ENCODE data around the gene ZSCAN20. TPM values are rescaled to one million over a fixed set of nuclear protein-coding genes. Genes with fewer than 3 reads are reported as not detected.

The ZSCAN20 gene
- total RNA-seq, 4 donors from 2014 or later, result 6.9 to 9.4 (median 7.8) TPM

DNA sequence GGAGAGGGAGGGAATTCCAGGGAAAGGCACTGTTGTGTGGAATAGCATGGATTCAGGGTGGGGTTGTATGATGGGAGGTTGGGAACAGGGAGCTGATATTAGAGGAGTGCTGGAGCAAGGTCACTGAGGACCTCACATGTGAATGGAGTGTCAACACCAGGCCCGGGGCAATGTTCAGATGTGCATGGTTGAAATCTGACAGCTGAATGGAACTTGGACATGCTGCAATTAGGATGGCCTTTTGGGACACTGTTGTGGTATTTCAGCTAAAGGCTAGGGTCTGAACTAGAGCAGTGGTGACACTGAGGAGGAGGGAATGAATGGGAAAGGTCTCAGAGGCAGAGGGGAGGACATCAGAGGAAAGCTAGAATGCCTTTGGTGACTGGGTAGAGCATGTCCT is 25.0 kb downstream of the ZSCAN20 start:
- Histone ChIP-seq H3K36me3 (peaks cover 0 to 86% (median 8%) of the 10 kb centered on the region in 3 donors), H3K4me1 (no peaks in the 10 kb centered on the region), H3K4me3 (no peak overlapping the region), H3K27ac (no peak overlapping the region), H3K9me3 (peaks cover 0 to 73% (median 22%) of the 10 kb centered on the region in 4 donors), H3K27me3 (no peaks in the 10 kb centered on the region)
- 90 to 95% methylated on average over 1 of the region's 1 CpG for WGBS, 2 donors
- no peak for TF ChIP-seq EP300 (IDR thresholded peaks at IDR 0.05)
- TF ChIP-seq POLR2A (IDR thresholded peaks at IDR 0.05), result no peak
- TF ChIP-seq, protein P1, sequence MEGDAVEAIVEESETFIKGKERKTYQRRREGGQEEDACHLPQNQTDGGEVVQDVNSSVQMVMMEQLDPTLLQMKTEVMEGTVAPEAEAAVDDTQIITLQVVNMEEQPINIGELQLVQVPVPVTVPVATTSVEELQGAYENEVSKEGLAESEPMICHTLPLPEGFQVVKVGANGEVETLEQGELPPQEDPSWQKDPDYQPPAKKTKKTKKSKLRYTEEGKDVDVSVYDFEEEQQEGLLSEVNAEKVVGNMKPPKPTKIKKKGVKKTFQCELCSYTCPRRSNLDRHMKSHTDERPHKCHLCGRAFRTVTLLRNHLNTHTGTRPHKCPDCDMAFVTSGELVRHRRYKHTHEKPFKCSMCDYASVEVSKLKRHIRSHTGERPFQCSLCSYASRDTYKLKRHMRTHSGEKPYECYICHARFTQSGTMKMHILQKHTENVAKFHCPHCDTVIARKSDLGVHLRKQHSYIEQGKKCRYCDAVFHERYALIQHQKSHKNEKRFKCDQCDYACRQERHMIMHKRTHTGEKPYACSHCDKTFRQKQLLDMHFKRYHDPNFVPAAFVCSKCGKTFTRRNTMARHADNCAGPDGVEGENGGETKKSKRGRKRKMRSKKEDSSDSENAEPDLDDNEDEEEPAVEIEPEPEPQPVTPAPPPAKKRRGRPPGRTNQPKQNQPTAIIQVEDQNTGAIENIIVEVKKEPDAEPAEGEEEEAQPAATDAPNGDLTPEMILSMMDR (IDR thresholded peaks at IDR 0.05), result no peak
- no peak for DNase-seq (ENCODE audit: low spot score in 2 of 2)

DNA sequence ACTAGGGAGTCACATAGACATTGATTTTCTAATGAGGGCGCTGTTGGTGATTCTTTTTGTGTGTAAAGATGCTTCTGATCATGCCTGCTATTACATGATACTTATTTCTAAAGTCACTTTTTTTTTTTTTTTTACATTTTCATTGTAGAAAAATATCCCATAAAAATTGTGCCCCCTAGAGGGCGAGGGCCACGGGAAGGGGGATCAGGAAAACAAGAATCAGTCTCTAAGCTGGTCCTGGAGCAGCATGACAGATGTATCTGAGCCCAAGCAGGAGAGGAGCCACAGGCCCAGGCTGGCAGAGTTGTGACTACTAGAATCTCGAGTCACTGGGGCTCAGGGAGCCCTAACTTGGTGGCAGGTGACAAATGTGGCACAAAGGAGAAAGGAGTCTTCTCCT is 28.1 kb downstream of the ZSCAN20 start:
- Histone ChIP-seq H3K4me1 (no peaks in the 10 kb centered on the region), H3K27me3 (no peaks in the 10 kb centered on the region), H3K27ac (no peak overlapping the region), H3K36me3 (peaks cover 0 to 54% (median 0%) of the 10 kb centered on the region in 3 donors), H3K9me3 (peaks cover 0 to 43% (median 5%) of the 10 kb centered on the region in 4 donors), H3K4me3 (no peak overlapping the region)
- 62 to 67% methylated on average over 4 of the region's 4 CpGs for WGBS, 2 donors
- TF ChIP-seq EP300 (IDR thresholded peaks at IDR 0.05) (no peak), POLR2A (IDR thresholded peaks at IDR 0.05) (no peak)
- TF ChIP-seq, protein P1 (IDR thresholded peaks at IDR 0.05), result no peak
- no peak for DNase-seq (ENCODE audit: low spot score in 2 of 2)

DNA sequence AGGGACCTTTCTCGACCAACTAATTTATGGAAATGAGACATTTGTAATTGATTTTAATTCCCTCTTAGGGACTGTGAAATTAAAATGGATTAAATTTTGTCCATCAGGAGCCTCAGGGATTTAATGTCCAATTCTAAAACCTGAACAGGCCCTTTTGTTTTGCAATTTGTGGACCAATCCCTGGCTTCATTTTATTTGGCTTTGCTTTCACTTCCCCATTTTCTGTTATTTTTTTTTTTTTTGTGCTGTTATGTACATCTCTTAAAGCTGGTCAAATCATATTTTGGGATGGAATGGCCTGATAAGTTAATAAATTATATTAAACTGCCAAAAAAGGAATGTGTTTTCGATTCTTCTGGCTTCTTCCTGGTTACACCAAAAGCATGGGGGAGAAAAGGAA is 28.9 kb downstream of the ZSCAN20 start:
- no peak for DNase-seq (ENCODE audit: low spot score in 2 of 2)
- no peaks in the 10 kb centered on the region for H3K4me1 ChIP-seq
- WGBS, 2 donors, result 81 to 86% methylated on average over 2 of the region's 2 CpGs
- no peak overlapping the region for H3K4me3 ChIP-seq
- no peak overlapping the region for H3K27ac ChIP-seq
- H3K27me3 ChIP-seq, result no peaks in the 10 kb centered on the region
- no peak for TF ChIP-seq POLR2A (IDR thresholded peaks at IDR 0.05)
- TF ChIP-seq, protein P1 (IDR thresholded peaks at IDR 0.05), result no peak
- no peak for TF ChIP-seq EP300 (IDR thresholded peaks at IDR 0.05)
- peaks cover 0 to 36% (median under 1%) of the 10 kb centered on the region in 4 donors for H3K9me3 ChIP-seq
- H3K36me3 ChIP-seq, result peaks cover 0 to 47% (median 0%) of the 10 kb centered on the region in 3 donors

DNA sequence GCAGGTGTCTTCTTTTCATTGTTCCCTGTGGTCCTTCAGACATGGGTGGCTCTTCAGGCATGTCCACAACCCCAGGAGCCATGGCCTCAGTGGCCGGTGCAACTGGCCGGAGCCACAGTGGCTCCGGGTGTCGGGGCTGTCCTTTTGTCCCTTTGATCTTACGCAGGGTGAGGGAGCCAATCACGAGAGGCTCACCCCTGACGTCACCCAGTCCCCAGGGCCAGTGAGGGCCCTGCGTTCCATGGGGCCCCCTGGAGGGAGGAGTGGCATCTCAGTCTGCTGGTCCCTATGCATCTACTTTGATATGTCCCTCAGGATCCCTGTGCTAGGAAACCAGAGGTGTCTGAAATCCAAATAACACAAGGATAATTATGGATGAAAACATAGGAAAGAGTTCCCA is 29.3 kb downstream of the ZSCAN20 start:
- H3K4me1 ChIP-seq, result no peaks in the 10 kb centered on the region
- WGBS, 2 donors, result 81 to 82% methylated on average over 7 of the region's 8 CpGs
- no peak overlapping the region for H3K4me3 ChIP-seq
- DNase-seq (ENCODE audit: low spot score in 2 of 2), result no peak
- H3K27me3 ChIP-seq, result no peaks in the 10 kb centered on the region
- H3K27ac ChIP-seq, result no peak overlapping the region
- peaks cover 0 to 31% (median 0%) of the 10 kb centered on the region in 4 donors for H3K9me3 ChIP-seq
- peaks cover 0 to 42% (median 0%) of the 10 kb centered on the region in 3 donors for H3K36me3 ChIP-seq
- TF ChIP-seq EP300 (IDR thresholded peaks at IDR 0.05), result no peak
- TF ChIP-seq POLR2A (IDR thresholded peaks at IDR 0.05), result no peak
- TF ChIP-seq, protein P1 (IDR thresholded peaks at IDR 0.05), result no peak

DNA sequence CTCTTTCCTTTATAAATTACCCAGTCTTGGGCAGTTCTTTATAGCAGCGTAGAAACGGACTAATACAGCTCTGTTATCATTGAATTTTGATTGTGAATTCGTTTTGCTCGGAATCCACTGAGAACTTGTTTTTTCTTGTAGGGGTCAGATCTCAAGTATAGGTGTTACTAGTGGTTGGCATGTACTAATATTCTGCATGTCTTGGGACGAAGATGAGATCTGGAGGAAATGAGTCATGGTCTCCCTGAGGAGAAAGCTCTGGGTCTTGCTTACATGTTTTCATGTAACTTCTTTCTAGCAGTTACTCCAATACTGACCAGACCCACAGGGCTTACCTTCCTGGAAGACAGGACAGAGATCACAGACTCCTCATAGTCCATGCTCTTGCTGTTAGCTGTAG is 30.3 kb downstream of the ZSCAN20 start:
- 66 to 91% methylated on average over 5 of the region's 5 CpGs for WGBS, 2 donors

More for the DNA sequence above, 30.3 kb downstream of the ZSCAN20 start:
- Histone ChIP-seq H3K36me3 (peaks cover 0 to 33% (median 0%) of the 10 kb centered on the region in 3 donors), H3K27me3 (no peaks in the 10 kb centered on the region), H3K9me3 (peaks cover 0 to 26% (median 0%) of the 10 kb centered on the region in 4 donors), H3K4me1 (no peaks in the 10 kb centered on the region), H3K27ac (no peak overlapping the region), H3K4me3 (no peak overlapping the region)
- no peak for TF ChIP-seq POLR2A (IDR thresholded peaks at IDR 0.05)
- TF ChIP-seq, protein P1 (IDR thresholded peaks at IDR 0.05), result no peak
- no peak for TF ChIP-seq EP300 (IDR thresholded peaks at IDR 0.05)
- no peak for DNase-seq (ENCODE audit: low spot score in 2 of 2)

Measured in tibial nerve (tissue), 4 donors.